Stimulated activated CD4-positive, alpha-beta T cell treated with anti-CD3 and anti-CD28 coated beads, TNF-alpha, amount 100 ng/mL, for 1 hour (primary cell): ENCODE measurements around the gene QRSL1.
"Not testable (repeated sequence)": the region's sequence is repeated elsewhere in the genome, so short reads cannot be mapped to it uniquely, and the experiment has no call there.

ENCODE experiments used
- DNase-seq, 3 donors: peaks; one replicate each; pipeline ENCODE4 v3.0.0-alpha.2; 2020; ENCODE audit warnings: low read depth in 3 of 3, low spot score in 1 of 3

Gene QRSL1

GRCh38 chr6:106674541-106675229 lies 45.3 kb downstream of the QRSL1 start:
- DNase-seq, result no peak

DNA sequence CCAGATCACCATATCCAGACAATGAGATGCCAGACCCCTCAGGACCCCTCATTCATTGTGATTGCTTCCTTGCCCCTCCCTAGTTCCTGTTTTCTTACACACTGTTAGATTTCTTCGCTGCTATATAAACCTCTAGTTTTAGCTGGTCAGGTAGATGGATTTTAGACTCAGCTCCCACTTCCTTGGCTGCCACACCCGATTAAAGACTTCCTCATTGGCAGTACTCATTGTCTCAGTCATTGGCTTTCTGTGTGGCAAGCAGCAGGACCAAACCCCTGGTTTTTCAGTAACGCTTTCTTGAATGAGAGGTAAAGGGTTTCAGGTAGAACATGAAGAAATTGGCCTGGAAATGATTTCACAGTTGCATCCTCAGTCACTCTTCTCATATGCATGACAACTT lies 47.9 kb downstream of the QRSL1 start:
- DNase-seq, result no peak

GRCh38 chr6:106684011-106684410 lies 54.6 kb downstream of the QRSL1 start:
- no peak for DNase-seq

GRCh38 chr6:106685833-106686232 lies 56.5 kb downstream of the QRSL1 start:
- no peak for DNase-seq

GRCh38 chr6:106688177-106688951 lies 59.0 kb downstream of the QRSL1 start:
- no peak for DNase-seq

DNA sequence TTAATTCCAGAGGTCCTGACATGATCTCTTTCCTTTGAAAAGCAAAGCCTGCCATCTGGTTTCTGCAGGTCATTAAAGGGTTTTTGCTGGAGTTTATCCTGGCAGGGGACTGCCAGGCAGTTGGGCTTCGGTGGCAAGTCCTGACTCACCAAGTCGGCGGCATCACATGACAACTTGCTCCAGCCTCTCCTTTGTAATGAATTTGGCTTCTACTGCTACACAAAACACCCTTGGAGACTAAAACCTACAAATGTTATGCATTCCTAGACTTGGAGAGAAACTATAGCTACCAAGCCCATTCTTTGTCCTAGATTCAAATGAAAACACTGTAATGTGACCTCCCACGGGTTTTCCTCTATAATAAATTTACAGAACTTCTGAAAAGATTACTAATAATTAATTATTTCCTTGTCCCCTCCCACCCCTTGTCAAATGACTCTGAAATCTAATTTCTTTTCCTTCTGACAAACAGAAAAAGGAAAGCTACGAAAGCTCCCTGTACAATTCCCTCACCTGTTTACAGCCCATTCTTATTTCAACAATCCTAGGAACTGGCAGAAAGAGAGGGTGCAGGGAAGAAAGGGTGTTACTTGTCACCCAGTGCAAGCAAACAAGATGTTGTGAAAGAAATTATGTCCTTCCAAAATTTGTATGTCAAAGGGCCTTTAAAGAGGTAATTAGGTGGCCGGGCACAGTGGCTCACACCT lies 62.9 kb downstream of the QRSL1 start:
- no peak for DNase-seq

DNA sequence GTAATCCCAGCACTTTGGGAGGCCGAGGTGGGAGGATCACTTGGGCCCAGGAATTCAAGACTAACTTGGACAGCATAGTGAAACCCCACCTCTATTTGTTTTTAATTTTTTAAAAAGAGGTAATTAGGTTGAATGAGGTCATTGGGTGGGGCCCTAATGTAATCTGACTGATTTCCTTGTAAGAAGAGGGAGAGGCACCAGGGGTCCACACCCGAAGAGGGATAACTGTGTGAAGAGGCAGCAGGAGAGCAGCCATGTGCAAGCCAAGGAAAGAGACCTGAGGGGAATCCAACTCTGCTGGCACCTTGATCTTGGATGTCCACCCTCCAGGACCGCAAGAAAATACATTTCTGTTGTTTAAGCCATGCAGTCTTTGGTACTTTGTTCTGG lies 63.4 kb downstream of the QRSL1 start:
- no peak for DNase-seq

DNA sequence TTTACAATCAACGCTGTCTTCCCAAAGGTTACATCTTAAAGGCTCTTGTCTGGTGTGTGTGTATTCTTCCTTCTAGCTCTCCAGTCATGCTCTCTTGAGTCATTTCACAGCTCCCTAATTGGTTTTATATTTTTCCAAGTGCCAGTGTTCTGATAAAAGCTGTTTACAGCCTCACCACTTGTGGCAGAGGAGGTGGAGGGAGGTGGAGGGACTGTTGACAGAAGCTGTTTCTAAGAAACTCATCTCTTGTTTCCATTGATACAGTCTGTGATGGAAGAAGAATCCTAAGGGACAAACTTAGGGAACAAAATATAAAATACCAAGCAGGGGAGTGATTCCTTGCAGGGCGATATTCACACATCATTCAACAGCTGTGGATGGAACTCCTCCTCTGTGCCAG lies 64.0 kb downstream of the QRSL1 start:
- DNase-seq, result no peak

GRCh38 chr6:106694343-106694742 lies 65.0 kb downstream of the QRSL1 start:
- no peak for DNase-seq

- no peak for DNase-seq
Observed at GRCh38 chr6:106700581-106700980, 71.2 kb downstream of the QRSL1 start.

- DNase-seq, result not testable (repeated sequence)
Observed at GRCh38 chr6:106701201-106701600, 71.8 kb downstream of the QRSL1 start.

DNA sequence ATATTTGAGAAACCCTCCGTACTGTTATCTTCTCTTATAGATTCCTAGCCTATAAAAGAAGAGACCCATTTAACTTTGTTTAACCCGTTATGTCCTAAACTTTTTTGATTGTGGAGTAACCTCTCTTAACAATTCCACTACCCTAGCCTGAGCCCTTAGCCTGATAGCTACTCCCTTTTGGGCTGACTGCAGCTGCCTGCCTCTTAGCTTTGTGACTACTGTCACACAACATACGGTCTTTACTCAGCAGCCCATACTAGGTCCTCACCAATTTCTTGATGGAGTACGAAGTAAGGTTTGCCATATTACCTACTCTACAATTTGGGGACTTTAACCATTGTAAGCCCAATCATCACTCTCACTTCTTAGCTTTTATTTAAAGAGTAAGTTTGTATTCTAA lies 72.7 kb downstream of the QRSL1 start:
- no peak for DNase-seq

- no peak for DNase-seq
Observed at GRCh38 chr6:106702451-106703110, 73.2 kb downstream of the QRSL1 start.

GRCh38 chr6:106704327-106704726 lies 74.9 kb downstream of the QRSL1 start:
- DNase-seq, result no peak

GRCh38 chr6:106705156-106705555 lies 75.8 kb downstream of the QRSL1 start:
- no peak for DNase-seq

GRCh38 chr6:106710580-106710979 lies 81.2 kb downstream of the QRSL1 start:
- DNase-seq, result no peak

GRCh38 chr6:106714281-106714680 lies 84.9 kb downstream of the QRSL1 start:
- no peak for DNase-seq

GRCh38 chr6:106715922-106716321 lies 86.5 kb downstream of the QRSL1 start:
- no peak for DNase-seq

DNA sequence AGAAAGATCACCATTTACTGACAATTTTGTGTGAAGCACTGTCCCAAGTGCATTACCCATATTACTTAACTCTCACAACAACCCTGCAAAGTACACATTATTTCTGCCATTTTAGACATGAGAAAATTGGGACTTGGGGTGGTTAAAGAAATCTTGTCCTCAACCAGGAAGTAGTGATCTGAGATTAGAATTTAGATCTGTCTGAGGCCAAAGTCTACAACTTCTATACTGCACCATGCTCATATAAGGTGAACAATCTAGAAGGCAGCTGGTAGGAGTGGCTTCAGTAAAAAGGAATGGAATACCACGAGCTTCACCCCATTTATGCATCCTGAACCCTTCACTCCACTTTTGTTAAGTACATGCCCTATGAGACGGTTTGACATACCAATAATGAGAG lies 87.6 kb downstream of the QRSL1 start:
- DNase-seq, result no peak
